Stimulated activated CD4-positive, alpha-beta T cell treated with anti-CD3 and anti-CD28 coated beads, TNF-alpha, amount 100 ng/mL, for 48 hours (primary cell): Measurements from ENCODE around the gene GNB3.

Experiments
- DNase-seq, 3 donors: peaks; one replicate each; pipeline ENCODE4 v3.0.0-alpha.2; 2020; ENCODE audit warnings: low read depth in 3 of 3

The GNB3 gene

DNA sequence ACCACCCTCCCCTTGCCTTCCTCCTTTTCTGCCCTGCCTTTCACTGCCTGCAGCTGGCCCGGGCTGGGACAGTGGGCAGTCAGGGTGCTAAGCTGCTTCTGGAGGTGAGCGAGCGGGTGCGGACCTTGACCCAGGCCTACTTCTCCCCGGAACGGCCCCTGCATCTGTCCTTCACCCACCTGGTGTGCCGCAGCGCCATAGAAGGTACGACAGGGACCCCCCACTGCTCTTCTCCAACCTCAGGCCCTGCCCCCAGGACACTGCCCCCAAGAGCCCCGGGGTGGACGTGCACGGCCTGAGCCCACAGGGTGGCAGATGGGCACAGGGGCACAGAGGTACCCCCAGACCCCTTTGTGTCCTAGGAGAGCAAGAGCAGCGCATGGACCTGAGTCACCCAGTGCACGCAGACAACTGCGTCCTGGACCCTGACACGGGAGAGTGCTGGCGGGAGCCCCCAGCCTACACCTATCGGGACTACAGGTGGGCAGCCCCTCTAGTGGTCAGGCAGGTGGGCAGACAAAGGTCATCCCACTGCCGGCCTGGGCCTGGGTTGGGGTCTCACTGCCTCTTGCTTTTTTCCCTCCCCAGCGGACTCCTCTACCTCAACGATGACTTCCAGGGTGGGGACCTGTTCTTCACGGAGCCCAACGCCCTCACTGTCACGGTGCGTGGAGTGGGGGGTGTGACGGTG, 3.2 kb upstream of the GNB3 start:
- DNase-seq = no peak

DNA sequence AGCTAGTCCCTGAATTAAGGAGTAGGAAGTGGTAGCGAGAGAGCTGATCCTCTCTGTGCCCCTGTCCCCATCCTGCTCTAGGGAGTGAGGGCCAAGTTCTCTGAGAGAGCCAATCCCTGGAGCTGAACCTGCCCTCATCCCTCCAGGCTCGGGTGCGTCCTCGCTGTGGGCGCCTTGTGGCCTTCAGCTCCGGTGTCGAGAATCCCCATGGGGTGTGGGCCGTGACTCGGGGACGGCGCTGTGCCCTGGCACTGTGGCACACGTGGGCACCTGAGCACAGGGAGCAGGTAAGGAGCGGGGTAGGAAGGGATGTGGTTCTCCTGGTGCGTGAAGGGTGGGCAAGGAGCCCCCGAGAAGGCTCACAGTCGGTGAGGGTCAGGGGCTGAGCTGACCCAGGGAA, 1.9 kb upstream of the GNB3 start:
- no peak for DNase-seq

DNA sequence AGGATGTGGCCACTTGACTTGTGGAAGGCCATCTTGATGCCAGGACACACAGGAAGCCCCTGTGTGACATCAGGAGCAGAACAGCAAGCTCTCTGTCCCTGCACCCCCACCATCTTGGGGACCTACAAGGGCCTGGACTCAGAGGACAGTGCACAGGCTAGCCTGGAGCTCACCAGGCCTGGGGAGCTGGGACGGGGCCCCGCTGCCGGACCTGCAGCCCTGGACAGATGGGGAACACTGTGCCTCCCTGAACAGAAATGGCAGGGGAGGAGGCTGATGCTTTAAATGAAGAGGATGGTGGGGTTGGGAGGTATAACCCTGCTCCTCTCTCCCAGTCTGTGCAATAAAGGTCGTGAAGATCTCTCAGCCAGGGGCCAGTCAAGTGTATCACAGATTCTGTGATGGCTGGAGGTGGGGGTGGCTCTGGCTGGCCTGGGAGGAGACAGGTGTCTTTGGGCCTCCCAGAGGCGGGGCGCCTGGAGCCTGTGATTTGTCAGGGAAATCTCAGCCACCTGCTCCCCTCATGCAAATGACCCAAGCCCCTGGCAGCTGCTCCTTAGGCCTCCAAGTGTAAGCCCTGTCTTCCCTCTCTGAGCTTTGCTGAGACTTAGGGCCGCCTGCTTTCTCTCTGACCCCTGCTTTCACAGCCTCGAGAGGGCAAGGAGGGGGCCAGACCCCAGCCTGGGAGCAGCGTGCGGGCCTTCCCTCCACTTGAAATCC, 1.1 kb upstream of the GNB3 start:
- DNase-seq = no peak

DNA sequence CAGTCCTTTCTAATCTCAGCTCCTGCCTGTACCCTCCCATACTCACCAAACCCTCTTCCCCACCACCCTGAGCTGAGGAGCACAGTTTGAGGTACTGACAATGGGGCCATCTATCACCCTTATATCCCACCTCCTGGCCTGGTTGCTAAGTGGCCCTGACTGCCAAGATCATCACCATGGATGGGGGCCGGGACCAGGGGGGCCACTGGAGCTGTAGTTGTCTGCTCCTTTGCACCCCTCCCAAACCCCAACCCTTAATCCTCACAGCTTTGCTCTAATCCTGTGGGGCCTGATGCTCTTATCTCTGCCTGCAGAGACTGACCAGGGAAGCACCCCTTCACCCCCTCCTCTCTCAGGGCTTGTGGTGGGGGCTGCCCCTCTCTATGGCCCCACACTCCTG, 395 bp upstream of the GNB3 start:
- DNase-seq = no peak

DNA sequence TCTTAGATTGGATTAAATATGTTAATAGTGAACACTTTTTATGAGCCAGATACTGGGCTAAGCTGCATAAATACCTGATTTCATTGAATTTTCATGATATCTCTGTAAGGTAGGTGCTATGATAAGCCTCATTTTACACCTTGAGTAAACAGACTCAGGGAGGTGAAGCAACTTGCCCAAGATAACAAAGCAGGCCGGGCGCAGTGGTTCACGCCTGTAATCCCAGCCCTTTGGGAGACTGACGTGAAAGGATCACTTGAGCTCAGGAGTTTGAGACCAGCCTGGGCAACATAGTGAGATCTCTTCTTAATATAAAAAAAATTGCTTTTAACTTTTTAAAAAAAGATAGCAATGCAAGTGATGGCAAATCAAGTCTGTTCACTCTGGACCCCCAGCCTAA, 1.4 kb downstream of the GNB3 start:
- DNase-seq = no peak

DNA sequence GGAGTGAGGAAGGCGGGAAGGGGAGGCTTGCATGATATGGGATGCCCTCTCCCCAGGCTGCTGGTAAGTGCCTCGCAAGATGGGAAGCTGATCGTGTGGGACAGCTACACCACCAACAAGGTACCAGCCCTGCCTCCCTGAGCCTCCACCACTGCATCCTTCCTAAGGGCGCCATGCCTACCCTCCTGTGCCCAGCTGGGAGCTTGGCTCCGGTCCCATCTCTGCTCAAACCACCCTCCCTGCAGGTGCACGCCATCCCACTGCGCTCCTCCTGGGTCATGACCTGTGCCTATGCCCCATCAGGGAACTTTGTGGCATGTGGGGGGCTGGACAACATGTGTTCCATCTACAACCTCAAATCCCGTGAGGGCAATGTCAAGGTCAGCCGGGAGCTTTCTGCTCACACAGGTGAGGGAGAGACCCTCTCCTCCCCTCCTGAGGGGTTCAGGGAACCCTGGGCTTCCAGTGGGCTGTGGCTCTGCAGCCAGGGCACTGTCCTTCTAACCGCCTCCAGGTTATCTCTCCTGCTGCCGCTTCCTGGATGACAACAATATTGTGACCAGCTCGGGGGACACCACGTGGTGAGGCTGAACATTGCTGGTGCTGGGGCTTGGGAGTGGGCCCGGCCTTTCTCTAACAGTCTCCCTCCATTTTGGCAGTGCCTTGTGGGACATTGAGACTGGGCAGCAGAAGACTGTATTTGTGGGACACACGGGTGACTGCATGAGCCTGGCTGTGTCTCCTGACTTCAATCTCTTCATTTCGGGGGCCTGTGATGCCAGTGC, 2.6 kb downstream of the GNB3 start:
- no peak for DNase-seq

DNA sequence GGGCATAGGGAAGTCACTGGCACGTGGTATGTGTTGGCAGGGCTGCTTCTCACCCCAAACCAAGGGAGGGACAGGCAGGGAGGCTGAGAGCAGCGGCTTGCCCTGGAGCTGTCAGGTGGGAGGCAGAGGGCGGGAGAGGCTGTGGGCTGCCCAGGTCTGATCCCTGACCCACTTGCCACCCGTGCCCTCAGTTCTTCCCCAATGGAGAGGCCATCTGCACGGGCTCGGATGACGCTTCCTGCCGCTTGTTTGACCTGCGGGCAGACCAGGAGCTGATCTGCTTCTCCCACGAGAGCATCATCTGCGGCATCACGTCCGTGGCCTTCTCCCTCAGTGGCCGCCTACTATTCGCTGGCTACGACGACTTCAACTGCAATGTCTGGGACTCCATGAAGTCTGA, 4.7 kb downstream of the GNB3 start:
- no peak for DNase-seq

DNA sequence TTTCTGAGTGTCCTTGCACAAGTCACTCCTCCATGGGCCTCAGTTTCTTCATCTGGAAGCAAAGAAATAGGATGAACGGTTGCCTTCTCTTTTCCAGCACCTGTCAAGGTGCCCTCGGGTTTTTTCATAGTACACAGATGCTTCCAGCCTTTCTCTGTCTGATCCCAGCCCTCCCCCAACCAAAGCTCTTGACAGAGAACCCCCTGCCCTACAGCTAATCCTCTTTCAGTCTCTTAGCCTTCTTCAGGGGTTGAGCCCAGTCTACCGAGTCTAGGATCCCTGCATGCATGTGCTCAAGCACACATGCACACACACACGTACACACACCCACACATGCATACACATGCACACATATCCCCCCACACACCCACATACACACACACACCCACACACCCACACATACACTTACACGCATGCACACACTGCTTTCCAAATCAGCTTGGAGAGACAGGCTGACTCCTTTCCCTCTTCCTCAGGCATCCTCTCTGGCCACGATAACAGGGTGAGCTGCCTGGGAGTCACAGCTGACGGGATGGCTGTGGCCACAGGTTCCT, 5.7 kb downstream of the GNB3 start:
- DNase-seq = no peak

DNA sequence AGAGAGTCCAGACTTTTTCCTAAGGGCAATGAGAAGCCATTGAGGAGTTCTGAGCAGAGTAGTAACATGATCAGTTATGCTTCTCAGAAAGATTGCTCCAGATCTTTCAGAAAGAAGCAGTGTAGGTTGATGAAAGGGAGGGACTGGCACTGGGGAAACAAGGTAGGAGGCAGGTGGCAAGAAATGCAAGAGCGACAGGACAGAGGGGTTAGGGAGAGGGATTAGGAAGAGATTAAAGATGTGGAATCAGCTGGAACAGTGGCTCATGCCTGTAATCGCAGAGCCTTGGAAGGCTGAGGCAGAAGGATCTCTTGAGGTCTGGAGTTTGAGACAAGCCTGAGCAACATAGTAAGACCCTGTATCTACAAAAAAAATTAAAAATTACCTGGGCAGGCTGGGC, 7.0 kb downstream of the GNB3 start:
- no peak for DNase-seq

DNA sequence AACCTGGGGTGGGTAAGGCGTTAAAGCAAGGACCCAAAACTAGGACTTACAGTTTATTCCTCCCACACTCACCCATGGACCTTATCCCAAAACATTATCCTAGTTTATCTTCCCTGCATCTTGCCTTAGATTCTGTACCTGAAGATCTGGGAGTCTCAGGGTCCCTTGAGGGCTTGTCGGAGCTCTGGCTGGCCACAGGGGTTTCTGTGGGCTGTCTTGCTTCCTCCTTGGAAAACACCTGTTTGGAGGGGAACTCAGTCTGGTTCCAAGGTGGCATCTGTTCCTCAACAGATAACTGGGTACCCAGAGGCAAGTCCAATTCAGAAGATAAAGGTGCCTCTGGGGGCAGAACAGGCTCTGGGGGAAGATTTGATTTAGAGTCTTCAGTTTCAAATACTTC, 8.7 kb downstream of the GNB3 start:
- no peak for DNase-seq

DNA sequence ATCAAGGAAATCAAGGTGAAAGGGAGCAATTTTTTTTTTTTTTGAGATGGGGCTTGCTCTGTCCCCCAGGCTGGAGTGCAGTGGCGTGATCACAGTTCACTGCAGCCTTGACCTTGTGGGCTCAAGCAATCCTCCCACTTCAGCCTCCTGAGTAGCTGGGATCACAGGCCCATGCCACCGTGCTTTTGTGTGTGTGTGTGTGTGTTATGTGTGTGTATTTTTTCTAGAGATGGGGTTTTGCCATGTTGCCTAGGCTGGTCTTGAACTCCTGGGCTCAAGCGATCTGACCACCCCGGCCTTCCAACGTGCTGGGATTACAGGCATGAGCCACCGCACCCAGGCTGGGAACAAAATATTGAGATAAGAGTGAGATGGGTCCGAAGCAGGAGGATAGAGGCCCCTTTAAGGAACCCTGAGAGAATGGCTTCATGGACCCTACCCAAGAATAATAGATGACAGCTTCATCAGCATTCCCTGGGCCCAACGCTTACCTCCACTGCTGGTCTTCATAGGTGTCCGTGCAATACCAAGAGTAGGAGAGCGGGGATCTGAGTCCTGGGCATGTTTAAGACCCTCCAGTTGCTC, 9.3 kb downstream of the GNB3 start:
- DNase-seq = no peak

DNA sequence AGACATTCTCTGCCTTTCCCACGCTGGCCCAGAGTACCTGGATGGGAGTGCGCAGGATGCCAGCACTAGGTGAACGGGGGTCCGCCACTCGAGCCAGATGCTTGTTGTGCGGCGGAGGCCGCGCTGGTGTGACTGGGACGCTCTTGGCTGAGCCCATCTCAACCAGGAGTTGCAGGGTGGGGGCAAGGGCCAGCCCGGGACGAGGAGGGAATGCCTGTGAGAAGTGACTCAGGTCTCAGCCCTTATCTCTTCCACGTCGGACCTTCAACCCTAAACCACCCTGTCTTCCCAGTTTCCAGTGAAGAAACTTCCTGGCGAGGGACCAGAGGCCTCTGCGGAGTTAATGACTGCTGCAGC, 10.0 kb downstream of the GNB3 start:
- no peak for DNase-seq

DNA sequence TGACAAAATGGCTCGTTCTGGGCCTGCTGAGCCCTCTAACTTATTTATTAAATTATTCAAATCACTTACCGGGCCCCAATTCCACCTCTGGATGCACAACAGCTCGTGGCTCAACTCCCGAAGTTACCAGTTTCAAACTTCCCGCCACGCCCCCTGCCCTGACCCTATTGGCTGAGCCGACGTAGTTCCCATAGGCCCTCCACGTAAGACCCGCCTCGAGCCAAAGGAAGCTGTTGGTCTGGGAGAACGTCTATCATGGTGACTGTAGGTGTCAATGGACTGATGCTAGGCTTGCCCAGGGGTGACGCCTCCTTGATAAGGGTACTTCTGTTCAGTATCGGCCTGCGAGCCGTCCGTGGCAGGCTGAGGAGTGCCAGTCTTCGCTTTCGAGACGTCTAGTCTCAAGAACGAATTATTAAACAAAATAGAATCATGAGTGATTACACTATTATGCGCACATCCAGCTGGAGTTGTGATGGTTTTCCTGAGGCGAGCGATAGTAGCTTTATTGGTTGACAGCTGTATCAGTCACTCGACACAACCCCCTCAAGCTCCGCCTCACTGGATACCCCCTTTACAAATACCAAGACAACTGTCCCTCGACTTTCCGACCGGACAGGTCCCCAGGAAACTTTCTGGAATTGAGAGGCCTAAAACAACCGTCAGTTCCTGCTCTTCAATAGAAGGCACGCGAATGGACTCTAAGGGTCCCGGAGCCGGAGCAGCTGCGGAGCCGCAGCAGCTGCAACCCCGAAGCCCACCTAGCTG, 10.6 kb downstream of the GNB3 start, which contains the start of gene CDCA3:
Gene CDCA3 (minus strand): TSS at position 134 of the 768 bp plus-strand sequence. CDS start 334 bp downstream, outside the sequence.
- peak; percentile 89 to 94 (median 92) for DNase-seq

DNA sequence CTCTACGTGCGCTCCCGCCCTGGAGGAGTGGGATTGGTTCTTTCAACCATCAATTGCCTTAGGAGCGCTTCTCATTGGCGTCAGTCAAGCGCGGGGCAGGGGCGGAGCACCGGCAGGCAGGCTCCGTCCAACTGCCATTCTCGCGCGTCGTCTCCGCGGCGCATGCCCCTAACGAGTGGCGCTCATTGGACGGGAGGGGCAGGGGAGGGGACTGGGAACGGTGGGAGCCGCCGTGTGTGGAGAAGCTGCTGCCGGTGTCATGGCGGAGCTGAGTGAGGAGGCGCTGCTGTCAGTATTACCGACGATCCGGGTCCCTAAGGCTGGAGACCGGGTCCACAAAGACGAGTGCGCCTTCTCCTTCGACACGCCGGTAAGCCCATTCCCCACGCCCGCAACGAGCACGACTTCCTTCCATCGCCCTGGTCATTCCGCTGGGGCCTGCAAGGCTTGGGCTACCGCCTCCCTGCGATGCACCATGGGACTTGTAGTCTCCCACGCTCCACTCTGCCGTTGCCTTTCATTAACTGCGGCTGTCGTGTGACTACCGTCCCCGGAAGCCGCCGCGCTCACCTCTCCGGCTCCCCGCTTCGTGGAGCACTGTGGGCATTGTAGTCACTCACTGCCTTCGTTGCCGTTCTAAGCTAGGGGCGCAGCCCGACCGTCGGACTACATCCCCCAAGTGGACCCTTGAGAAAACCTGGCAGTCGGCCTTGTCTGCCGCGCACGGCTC, 11.4 kb downstream of the GNB3 start, which contains the start of gene USP5:
Gene USP5 (plus strand): TSS at position 230 of the 730 bp plus-strand sequence. CDS start 30 bp downstream, at position 260.
- peak; percentile 93 to 98 (median 97) for DNase-seq

DNA sequence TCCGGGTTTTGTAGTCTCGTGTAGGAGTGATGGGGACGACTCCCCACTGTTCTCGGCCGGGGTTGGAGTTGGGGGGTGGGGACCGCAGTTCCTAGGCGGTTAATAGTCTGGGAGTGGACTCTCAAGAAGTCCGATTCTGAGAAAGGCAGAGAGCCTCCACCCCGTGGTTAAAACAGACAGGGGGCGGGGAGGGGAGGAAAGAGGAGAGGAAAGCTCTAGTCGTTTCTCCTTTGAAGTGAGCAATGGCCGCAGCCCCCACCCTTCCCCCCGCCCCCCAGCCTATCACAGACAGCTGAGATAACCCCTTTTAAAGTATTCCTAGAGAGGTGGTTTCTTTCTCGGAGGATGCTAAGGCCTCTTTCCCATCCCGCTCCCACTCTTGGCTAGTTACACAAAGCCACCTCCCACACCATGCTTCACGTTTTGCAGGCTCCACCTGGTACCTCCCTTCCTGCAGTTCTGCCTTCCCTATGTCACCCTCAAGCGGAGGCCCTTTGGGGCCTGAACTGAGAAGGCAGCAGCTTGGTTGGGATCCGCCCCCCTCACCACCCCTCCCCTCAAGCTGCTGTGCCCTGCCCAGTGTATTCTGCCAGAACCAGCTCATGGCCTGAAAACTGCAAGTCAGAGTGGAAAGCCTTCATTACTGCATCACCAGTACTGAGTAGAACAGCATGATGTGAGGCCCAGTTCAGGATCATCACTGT, 12.1 kb downstream of the GNB3 start:
- peak; percentile 49 to 76 (median 73) for DNase-seq

DNA sequence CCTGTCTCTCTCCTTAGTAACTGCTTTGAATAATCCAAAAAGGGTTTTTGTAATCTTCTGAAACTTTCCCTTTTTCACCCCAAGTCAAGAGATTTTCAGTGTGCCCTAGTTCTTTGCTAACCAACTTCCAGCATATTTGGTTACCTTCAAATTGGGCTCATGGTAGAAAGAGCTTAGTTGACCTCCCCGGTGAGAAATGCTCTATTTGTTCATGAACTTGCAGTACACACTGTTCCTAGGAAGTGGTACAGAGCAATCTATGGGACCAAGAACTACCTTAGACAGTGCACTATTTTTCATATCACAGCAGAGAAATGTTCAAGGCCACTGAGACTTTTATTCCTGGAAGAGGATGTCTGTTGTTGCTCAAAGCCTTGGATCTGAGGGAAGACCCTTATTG, 12.9 kb downstream of the GNB3 start:
- no peak for DNase-seq

DNA sequence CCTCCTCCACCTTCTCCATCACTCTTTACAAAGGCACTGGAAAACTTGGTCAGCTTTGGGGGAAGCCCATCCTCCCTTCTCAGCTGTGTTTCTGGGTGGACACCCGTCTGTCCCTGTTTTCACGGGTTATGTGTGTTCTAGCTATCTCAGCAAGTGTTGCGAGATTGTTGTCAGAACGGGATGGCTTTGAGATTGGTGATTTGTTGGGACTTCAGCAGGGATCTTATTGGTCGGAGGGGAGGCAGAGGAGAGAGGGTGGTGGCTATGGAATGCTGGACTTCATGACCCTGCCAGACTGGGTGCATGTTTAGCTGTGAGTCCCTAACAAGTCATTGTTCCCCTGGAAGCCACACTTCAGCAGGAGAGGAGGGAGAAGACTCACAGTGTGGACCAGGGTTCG, 13.3 kb downstream of the GNB3 start:
- DNase-seq = no peak

DNA sequence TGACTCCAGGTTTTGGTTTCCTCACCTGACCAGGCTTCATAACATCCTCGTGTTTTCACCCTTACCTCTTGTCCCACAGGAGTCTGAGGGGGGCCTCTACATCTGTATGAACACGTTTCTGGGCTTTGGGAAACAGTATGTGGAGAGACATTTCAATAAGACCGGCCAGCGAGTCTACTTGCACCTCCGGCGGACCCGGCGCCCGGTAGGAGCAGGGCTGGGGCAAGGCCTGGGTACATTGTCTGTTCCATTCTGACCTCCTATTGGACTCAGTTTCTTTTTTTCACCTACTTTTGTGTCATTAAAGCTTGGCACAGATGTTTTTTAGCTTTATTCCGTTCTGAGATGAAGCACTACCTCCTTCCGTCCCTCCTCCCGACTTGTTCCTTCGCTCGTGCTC, 14.6 kb downstream of the GNB3 start:
- no peak for DNase-seq

DNA sequence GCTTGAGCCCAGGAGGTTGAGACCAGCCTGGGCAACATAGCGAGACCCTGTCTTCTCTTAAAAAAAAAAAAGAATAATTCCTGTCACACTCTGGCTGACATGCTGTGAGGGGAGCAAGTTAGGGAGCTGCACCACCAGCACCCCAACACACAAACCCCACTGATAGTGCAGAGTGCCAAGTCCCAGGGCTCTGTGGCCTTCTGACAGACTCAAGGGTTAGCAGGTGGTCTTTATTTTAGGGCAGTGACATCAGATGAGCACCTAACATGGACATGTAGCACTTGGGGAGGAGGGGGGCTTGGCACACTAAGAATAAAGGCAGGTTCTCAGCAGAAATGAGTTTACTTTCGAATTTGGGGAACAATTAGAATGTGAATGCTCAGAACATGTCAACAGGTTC, 18.1 kb downstream of the GNB3 start:
- DNase-seq = no peak

DNA sequence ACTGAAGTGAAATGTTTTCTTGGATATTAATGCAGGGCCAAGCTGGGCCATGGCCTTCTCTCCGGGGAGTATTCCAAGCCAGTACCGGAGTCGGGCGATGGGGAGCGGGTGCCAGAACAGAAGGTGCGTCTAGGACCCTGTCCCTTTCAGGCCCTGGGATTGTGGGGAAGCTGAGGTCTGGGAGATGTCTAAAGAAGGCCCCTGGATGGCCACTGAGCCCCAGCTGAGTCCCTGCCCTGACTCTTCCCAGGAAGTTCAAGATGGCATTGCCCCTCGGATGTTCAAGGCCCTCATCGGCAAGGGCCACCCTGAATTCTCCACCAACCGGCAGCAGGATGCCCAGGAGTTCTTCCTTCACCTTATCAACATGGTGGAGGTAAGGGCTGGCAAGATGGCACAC, 19.4 kb downstream of the GNB3 start:
- no peak for DNase-seq
